Measurements from ENCODE around the gene DDX51.
A peak's percentile ranks its signal among the peaks of the same experiment; 100 is the strongest.

Gene DDX51

GRCh38 chr12:132155771-132156572 lies 11.9 kb upstream of the DDX51 start:
- TF ChIP-seq CTCF (IDR thresholded peaks at IDR 0.05; ENCODE audit: low read length, missing control alignments): no peak
- no peak overlapping the region for H3K4me3 ChIP-seq (replicated peaks; ENCODE audit: low read depth, low read length)
- no peak for DNase-seq (ENCODE audit: low read depth)

GRCh38 chr12:132154941-132155770 lies 11.0 kb upstream of the DDX51 start:
- TF ChIP-seq CTCF (IDR thresholded peaks at IDR 0.05; ENCODE audit: low read length, missing control alignments): no peak
- no peak overlapping the region for H3K4me3 ChIP-seq (replicated peaks; ENCODE audit: low read depth, low read length)
- peak; percentile 17 for DNase-seq (ENCODE audit: low read depth)

DNA sequence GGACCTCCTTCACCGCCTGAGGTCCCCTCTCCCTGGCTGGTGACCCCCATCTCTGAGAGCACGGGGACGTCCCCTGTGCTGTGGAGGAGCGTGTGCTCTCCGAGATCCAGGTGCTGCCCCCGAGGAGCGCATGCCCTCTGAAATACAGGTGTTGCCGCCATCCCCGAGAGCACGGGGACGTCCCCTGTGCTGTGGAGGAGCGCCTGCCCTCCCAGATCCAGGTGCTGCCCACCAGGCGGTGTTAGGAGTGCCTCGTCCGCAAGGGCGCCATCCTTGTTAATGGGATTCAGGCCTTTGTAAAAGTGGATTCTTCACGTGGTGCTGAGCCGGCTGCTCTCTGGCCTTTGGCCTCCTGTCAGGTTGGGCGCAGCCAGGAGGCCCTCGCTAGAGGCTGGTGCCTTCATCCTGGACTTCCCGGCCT lies 10.2 kb upstream of the DDX51 start:
- no peak overlapping the region for H3K4me3 ChIP-seq (replicated peaks; ENCODE audit: low read depth, low read length)
- no peak for TF ChIP-seq CTCF (IDR thresholded peaks at IDR 0.05; ENCODE audit: low read length, missing control alignments)
- no peak for DNase-seq (ENCODE audit: low read depth)

DNA sequence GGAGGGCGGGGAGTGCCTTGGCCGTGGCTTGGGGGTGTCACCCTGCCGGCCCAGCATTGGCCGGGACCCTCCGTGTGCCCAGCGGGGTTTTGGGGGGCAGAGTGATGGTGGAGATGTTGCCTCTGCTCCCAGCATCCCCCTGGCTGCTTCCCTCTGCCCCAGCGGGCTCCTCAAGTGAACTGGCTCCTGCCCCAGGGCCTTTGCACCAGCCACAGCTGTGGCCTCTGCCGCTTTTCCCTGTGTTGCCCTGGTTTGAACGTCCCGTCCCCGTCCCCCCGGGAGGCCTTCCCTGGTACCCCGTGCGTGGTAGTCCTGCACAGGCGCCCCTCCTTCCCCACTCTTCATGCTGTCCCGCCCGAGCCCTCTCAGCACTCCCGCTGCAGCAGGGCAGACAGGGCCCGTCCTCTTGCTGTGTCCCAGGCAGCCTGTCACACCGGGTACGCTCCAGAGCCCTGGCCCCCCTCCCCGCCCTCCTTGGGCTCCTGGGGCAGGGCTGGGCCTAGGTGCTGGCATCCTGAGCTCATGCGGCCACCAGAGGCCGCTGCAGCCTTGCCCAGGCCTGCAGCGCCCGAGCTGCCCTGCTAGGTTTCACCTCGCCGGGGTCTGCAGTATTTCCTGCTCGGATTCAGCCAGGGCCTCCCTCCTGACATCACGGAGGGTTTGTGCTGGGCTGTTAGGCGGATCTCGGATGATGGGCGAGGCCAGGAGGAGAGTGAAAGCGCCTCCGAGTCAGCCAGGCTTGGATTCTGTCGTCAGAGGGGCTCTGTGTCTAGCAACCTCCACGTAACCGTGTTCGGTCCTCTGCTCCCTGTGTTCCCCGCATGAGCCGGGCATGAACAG lies 9.6 kb upstream of the DDX51 start:
- peak; percentile 87 for TF ChIP-seq CTCF (IDR thresholded peaks at IDR 0.05; ENCODE audit: low read length, missing control alignments)
- DNase-seq (ENCODE audit: low read depth): peak; percentile 79
- no peak overlapping the region for H3K4me3 ChIP-seq (replicated peaks; ENCODE audit: low read depth, low read length)

GRCh38 chr12:132152953-132153352 lies 8.8 kb upstream of the DDX51 start:
- H3K4me3 ChIP-seq (replicated peaks; ENCODE audit: low read depth, low read length): no peak overlapping the region
- no peak for TF ChIP-seq CTCF (IDR thresholded peaks at IDR 0.05; ENCODE audit: low read length, missing control alignments)
- DNase-seq (ENCODE audit: low read depth): no peak

DNA sequence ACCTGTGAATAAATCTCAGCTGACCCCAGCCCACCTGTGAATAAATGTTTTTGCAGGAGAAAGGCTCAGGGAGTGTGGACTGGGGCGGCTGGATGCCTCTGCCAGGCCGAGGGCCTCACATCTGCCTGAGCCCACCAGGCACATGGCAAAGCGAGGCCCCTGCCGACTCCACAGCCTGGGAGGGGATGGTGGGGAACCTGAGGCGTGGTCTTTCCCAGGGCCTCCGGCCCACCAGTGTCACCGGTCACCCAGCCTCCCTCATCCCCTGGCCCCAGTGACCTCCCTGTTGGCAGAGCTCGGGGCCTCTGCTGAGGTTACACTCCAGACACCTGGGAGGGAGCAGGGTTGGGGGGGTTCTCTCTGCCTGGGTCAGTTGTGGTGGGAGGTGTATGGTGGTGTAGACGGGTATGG lies 8.3 kb upstream of the DDX51 start:
- no peak for DNase-seq (ENCODE audit: low read depth)

More for the DNA sequence above, 8.3 kb upstream of the DDX51 start:
- TF ChIP-seq CTCF (IDR thresholded peaks at IDR 0.05; ENCODE audit: low read length, missing control alignments): no peak
- H3K4me3 ChIP-seq (replicated peaks; ENCODE audit: low read depth, low read length): no peak overlapping the region
